Measurements from ENCODE around the gene MAP3K6. TPM values are rescaled to one million over a fixed set of nuclear protein-coding genes. Genes with fewer than 3 reads are reported as not detected.

The MAP3K6 gene
- total RNA-seq, 1 donor from 2014 or later = 8.6 TPM

DNA sequence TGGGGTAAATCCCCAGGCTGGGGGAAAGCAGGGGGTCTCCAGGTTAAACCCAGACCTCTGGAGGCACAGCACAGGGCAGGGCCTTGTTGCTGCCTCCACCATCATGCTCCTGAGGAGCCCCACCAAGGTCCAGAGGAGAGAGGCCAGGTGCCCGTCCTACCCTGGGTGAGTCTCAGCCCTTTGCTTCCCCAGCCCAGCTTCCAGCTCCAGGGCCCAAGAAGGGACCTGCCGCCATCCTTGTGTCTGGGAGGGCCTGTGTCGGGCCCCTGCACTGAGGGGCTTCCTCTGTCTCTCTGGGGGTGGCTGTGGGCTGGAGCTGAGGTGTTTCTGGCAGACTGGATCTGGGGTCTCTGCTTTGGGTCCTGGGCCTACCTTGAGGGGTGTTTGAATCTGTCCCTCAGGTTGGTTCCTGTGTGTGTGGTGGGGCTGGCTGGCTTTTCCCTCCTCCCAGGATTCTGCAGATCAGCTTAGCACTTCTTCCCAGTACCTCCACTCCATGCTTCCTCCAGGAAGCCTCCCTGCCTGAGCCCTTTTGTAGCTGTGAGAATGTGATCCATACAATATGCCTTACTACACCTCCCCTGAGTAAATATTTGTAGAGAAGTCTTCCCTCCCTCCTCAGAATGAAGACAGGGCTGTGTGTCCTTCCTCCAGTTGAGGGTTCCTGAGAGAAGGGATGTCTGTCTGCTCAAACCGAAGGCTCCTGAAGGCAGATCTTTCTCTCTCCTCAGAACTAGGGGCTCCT, 31.8 kb upstream of the MAP3K6 start:
- H3K4me3 ChIP-seq (ENCODE audit: low read depth, low read length) = no peak overlapping the region
- no peaks in the 10 kb centered on the region for H3K36me3 ChIP-seq (ENCODE audit: control insufficient read depth, insufficient read depth, low read length)
- no peak for DNase-seq (ENCODE audit: low read depth)
- peaks cover 8% of the 10 kb centered on the region for H3K27me3 ChIP-seq (ENCODE audit: control insufficient read depth, insufficient read depth, low read length)
- TF ChIP-seq CTCF (IDR thresholded peaks at IDR 0.05; ENCODE audit: insufficient read depth, low read length, poor library complexity, severe bottlenecking) = no peak

DNA sequence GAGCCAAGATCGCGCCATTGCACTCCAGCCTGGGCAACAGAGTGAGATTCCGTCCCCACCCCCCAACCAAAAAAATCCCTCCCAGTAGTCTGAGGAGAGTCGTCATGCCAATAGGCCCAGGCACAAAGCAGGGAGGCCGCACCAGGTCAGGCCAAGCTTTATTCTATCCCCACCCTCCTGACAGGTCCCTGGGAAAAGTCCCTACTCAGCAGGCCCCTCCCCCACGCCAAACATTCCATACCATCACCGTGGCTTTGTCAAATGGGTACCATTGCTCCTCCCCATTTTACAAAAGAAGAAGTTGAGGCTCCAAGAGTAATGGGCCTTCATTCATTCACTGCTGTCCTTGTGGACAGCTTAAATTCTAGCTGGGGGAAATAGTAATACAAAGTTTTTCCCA, 31.0 kb upstream of the MAP3K6 start:
- no peak for DNase-seq (ENCODE audit: low read depth)
- Histone ChIP-seq H3K36me3 (ENCODE audit: control insufficient read depth, insufficient read depth, low read length) (no peaks in the 10 kb centered on the region), H3K27me3 (ENCODE audit: control insufficient read depth, insufficient read depth, low read length) (peaks cover 8% of the 10 kb centered on the region), H3K4me3 (ENCODE audit: low read depth, low read length) (no peak overlapping the region)
- TF ChIP-seq CTCF (IDR thresholded peaks at IDR 0.05; ENCODE audit: insufficient read depth, low read length, poor library complexity, severe bottlenecking) = no peak

DNA sequence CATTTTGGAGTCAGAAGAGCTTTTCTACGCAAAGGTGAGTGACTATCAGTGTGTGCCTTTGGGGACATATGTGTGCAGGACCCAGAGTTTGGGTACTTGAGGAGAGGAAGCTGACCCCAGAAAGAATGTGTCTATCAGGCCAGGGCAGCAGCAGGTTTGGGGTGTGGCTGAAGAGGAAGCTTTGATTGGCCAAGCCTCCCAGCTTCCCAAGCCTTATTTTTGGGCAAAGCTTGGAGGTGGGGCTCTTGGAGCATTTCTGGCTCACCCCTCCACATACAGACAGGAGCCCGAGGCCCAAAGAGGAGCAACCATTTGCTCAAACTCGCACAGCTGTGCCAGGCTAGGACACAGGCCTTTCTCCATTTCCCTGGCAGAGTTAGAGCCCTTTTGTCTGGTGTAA, 30.3 kb upstream of the MAP3K6 start:
- Histone ChIP-seq H3K27me3 (ENCODE audit: control insufficient read depth, insufficient read depth, low read length) (peaks cover 8% of the 10 kb centered on the region), H3K36me3 (ENCODE audit: control insufficient read depth, insufficient read depth, low read length) (no peaks in the 10 kb centered on the region), H3K4me3 (ENCODE audit: low read depth, low read length) (no peak overlapping the region)
- no peak for TF ChIP-seq CTCF (IDR thresholded peaks at IDR 0.05; ENCODE audit: insufficient read depth, low read length, poor library complexity, severe bottlenecking)
- no peak for DNase-seq (ENCODE audit: low read depth)

GRCh38 chr1:27395441-27396195, 28.9 kb upstream of the MAP3K6 start:
- Histone ChIP-seq H3K27me3 (ENCODE audit: control insufficient read depth, insufficient read depth, low read length) (peaks cover 14% of the 10 kb centered on the region), H3K4me3 (ENCODE audit: low read depth, low read length) (no peak overlapping the region), H3K36me3 (ENCODE audit: control insufficient read depth, insufficient read depth, low read length) (no peaks in the 10 kb centered on the region)
- peak; percentile 94 for TF ChIP-seq CTCF (IDR thresholded peaks at IDR 0.05; ENCODE audit: insufficient read depth, low read length, poor library complexity, severe bottlenecking)
- DNase-seq (ENCODE audit: low read depth) = no peak

- no peak for TF ChIP-seq CTCF (IDR thresholded peaks at IDR 0.05; ENCODE audit: insufficient read depth, low read length, poor library complexity, severe bottlenecking)
- peaks cover 14% of the 10 kb centered on the region for H3K27me3 ChIP-seq (ENCODE audit: control insufficient read depth, insufficient read depth, low read length)
- no peak for DNase-seq (ENCODE audit: low read depth)
- H3K4me3 ChIP-seq (ENCODE audit: low read depth, low read length) = no peak overlapping the region
- H3K36me3 ChIP-seq (ENCODE audit: control insufficient read depth, insufficient read depth, low read length) = no peaks in the 10 kb centered on the region
These were observed 28.2 kb upstream of the MAP3K6 start for GRCh38 chr1:27394925-27395324.

Measured in kidney epithelial cell (primary cell).